H1 (cell line): ENCODE data around the gene OR3A2. TPM values are rescaled to one million over a fixed set of nuclear protein-coding genes. Genes with fewer than 3 reads are reported as not detected.

Experiments used
- CTCF ChIA-PET: fragments of 300-600 bp; sonication (Branson Sonifier 250); formaldehyde crosslinking; loops from one replicate; lab custom pipeline; 2021; ENCODE audit not compliant: partially characterized antibody; lab: Charles Lee
- POLR2A ChIA-PET: fragments of 300-600 bp; sonication (Branson Sonifier 250); formaldehyde crosslinking; loops from one replicate; lab custom pipeline; 2021; ENCODE audit warnings: inconsistent platforms; ENCODE audit not compliant: partially characterized antibody; lab: Charles Lee
- DNase-seq, 2 experiments: peaks; one replicate each; pipeline versions ENCODE4 v3.0.0 to v3.0.0-alpha.2; 2010 to 2022; ENCODE audit warnings: low spot score in 2 of 2, low read depth in 1 of 2, mixed read lengths in 1 of 2
- FAIRE-seq: peaks from 2 replicates; lab custom pipeline; 2011; peaks lifted over from hg19 to GRCh38; lab: Jason Lieb, UNC
- H2AFZ ChIP-seq: 2 replicates; pipeline ENCODE4 v1.8.1; 2012; ENCODE audit warnings: low read length, inconsistent platforms
- H2AK5ac ChIP-seq: 2 replicates; pipeline ENCODE4 v1.6.1; 2013; ENCODE audit warnings: low read depth, low read length
- H2BK120ac ChIP-seq: replicated peaks from 2 replicates; pipeline ENCODE3; 2013; ENCODE audit warnings: low read depth, low read length, inconsistent platforms
- H2BK12ac ChIP-seq: 2 replicates; pipeline ENCODE4 v1.6.1; 2013; ENCODE audit warnings: low read depth, low read length
- H2BK15ac ChIP-seq: 2 replicates; pipeline ENCODE4 v1.6.1; 2013; ENCODE audit warnings: low read length
- H2BK20ac ChIP-seq: 2 replicates; pipeline ENCODE4 v1.6.1; 2013; ENCODE audit warnings: low read length
- H2BK5ac ChIP-seq: 2 replicates; pipeline ENCODE4 v1.6.1; 2013; ENCODE audit warnings: low read depth, low read length
- H3K14ac ChIP-seq: 2 replicates; pipeline ENCODE4 v1.6.1; 2013; ENCODE audit warnings: inconsistent platforms; ENCODE audit not compliant: insufficient read length
- H3K18ac ChIP-seq: 2 replicates; pipeline ENCODE4 v1.6.1; 2013; ENCODE audit warnings: low read length; ENCODE audit errors: extremely low read depth
- H3K23ac ChIP-seq: 2 replicates; pipeline ENCODE4 v1.6.1; 2013; ENCODE audit warnings: inconsistent platforms; ENCODE audit not compliant: insufficient read length
- H3K23me2 ChIP-seq: 2 replicates; pipeline ENCODE4 v1.6.1; 2013; ENCODE audit warnings: low read depth, low read length
- H3K27ac ChIP-seq: 2 replicates; pipeline ENCODE4 v1.6.1; 2011; ENCODE audit warnings: low read depth, low read length, inconsistent platforms
- H3K27me3 ChIP-seq, 4 experiments: replicated peaks in 1 of 4; 1 replicate in 1 of 4; 2 replicates in 3 of 4; pipeline versions ENCODE4 v1.6.1 to v1.8.1; 2011 to 2013; ENCODE audit warnings: low read length in 3 of 4, mild to moderate bottlenecking in 3 of 4, inconsistent platforms in 2 of 4, mixed read lengths in 2 of 4, moderate library complexity in 1 of 4; ENCODE audit not compliant: control insufficient read depth in 3 of 4, insufficient read depth in 3 of 4; ENCODE audit errors: extremely low read depth in 1 of 4
- H3K36me3 ChIP-seq, 4 experiments: 2 replicates each; pipeline versions ENCODE4 v1.6.1 to v1.8.1; 2011 to 2013; ENCODE audit warnings: mild to moderate bottlenecking in 4 of 4, low read length in 3 of 4, moderate library complexity in 2 of 4, control low read depth in 1 of 4, inconsistent platforms in 1 of 4; ENCODE audit not compliant: insufficient read depth in 4 of 4, control insufficient read depth in 2 of 4
- H3K4ac ChIP-seq: replicated peaks from 2 replicates; pipeline ENCODE3; 2013; ENCODE audit warnings: low read length, low read depth, mixed read lengths, inconsistent platforms; ENCODE audit not compliant: insufficient read length
- H3K4me1 ChIP-seq, 4 experiments: replicated peaks in 1 of 4; 1 replicate in 1 of 4; 2 replicates in 3 of 4; pipeline versions ENCODE4 v1.6.1 to v1.8.1; 2011 to 2013; ENCODE audit warnings: low read length in 3 of 4, inconsistent platforms in 2 of 4, mixed read lengths in 1 of 4; ENCODE audit not compliant: insufficient read depth in 4 of 4, control insufficient read depth in 3 of 4
- H3K4me2 ChIP-seq, 2 experiments: 2 replicates each; pipeline versions ENCODE4 v1.6.1 to v1.8.1; 2011 to 2013; ENCODE audit warnings: low read depth in 2 of 2, low read length in 2 of 2, control low read depth in 1 of 2, inconsistent platforms in 1 of 2, mild to moderate bottlenecking in 1 of 2; ENCODE audit not compliant: insufficient read depth in 1 of 2
- H3K4me3 ChIP-seq, 4 experiments: fragments of 200-600, 300-600 bp in 1 of 4; sonication (generic), shearing (Covaris generic), sonication (Bioruptor Twin) in 1 of 4; 2 replicates each; pipeline versions ENCODE4 v1.5.1 to v1.8.1; 2011 to 2016; ENCODE audit warnings: low read length in 4 of 4, low read depth in 3 of 4, control low read depth in 2 of 4, inconsistent platforms in 2 of 4, mild to moderate bottlenecking in 2 of 4, mixed read lengths in 1 of 4, moderate library complexity in 1 of 4; ENCODE audit not compliant: insufficient read depth in 2 of 4; ENCODE audit errors: extremely low read depth in 1 of 4
- H3K56ac ChIP-seq: replicated peaks from 2 replicates; pipeline ENCODE3; 2013; ENCODE audit warnings: low read depth, mild to moderate bottlenecking, mixed read lengths, low read length, inconsistent platforms; ENCODE audit not compliant: insufficient read length
- H3K79me1 ChIP-seq: 2 replicates; pipeline ENCODE4 v1.6.1; 2013; ENCODE audit warnings: low read depth, low read length, control low read depth
- H3K79me2 ChIP-seq, 2 experiments: 2 replicates each; pipeline versions ENCODE4 v1.6.1 to v1.8.1; 2012 to 2013; ENCODE audit warnings: low read length in 2 of 2, mild to moderate bottlenecking in 2 of 2, inconsistent platforms in 1 of 2; ENCODE audit not compliant: insufficient read depth in 2 of 2, control insufficient read depth in 1 of 2
- H3K9ac ChIP-seq, 4 experiments: replicated peaks in 1 of 4; 1 replicate in 1 of 4; 2 replicates in 3 of 4; pipeline versions ENCODE4 v1.6.1 to v1.8.1; 2011 to 2013; ENCODE audit warnings: low read depth in 3 of 4, low read length in 3 of 4, control low read depth in 2 of 4, mild to moderate bottlenecking in 2 of 4, moderate library complexity in 2 of 4, inconsistent platforms in 1 of 4; ENCODE audit errors: extremely low read depth in 1 of 4
- H3K9me3 ChIP-seq, 2 experiments: 2 replicates each; pipeline versions ENCODE4 v1.6.1 to v1.8.1; 2012 to 2013; ENCODE audit warnings: mild to moderate bottlenecking in 2 of 2, moderate library complexity in 2 of 2, control low read depth in 1 of 2, inconsistent platforms in 1 of 2, low read depth in 1 of 2, low read length in 1 of 2, mixed read lengths in 1 of 2; ENCODE audit not compliant: insufficient read depth in 2 of 2
- H4K20me1 ChIP-seq, 2 experiments: replicated peaks in 1 of 2; 2 replicates each; pipeline versions ENCODE3 to v1.8.1; 2011 to 2013; ENCODE audit warnings: inconsistent platforms in 2 of 2, low read length in 2 of 2, mild to moderate bottlenecking in 1 of 2; ENCODE audit not compliant: insufficient read depth in 2 of 2, control insufficient read depth in 1 of 2
- H4K5ac ChIP-seq: 2 replicates; pipeline ENCODE4 v1.6.1; 2013; ENCODE audit warnings: low read length, low read depth, mixed read lengths, inconsistent platforms; ENCODE audit not compliant: insufficient read length
- H4K8ac ChIP-seq: 2 replicates; pipeline ENCODE4 v1.8.0; 2013; ENCODE audit warnings: mild to moderate bottlenecking, moderate library complexity, low read length, inconsistent platforms; ENCODE audit not compliant: insufficient read depth; ENCODE audit errors: extremely low read depth
- H4K91ac ChIP-seq: replicated peaks from 2 replicates; pipeline ENCODE3; 2013; ENCODE audit warnings: low read length, mixed read lengths, inconsistent platforms; ENCODE audit not compliant: insufficient read length
- ASH2L ChIP-seq: fragments of 200-600, 300-600 bp; sonication (generic); IDR thresholded peaks from one replicate; pipeline ENCODE4 v1.7.1; 2017; ENCODE audit warnings: low read length
- BACH1 ChIP-seq: IDR thresholded peaks from 2 replicates; pipeline ENCODE4 v1.6.1; 2012; ENCODE audit warnings: low read length, improper control_type of control experiment
- BRCA1 ChIP-seq: IDR thresholded peaks from 2 replicates; pipeline ENCODE4 v1.6.1; 2012; ENCODE audit warnings: low read depth, low read length, improper control_type of control experiment
- CHD1 ChIP-seq: IDR thresholded peaks from 2 replicates; pipeline ENCODE4 v1.6.1; 2012; ENCODE audit warnings: low read depth, low read length, improper control_type of control experiment
- CTBP2 ChIP-seq: IDR thresholded peaks from 2 replicates; pipeline ENCODE4 v1.7.0; 2011; ENCODE audit warnings: borderline replicate concordance, mild to moderate bottlenecking, moderate library complexity, mixed read lengths, low read length; ENCODE audit not compliant: insufficient read depth, insufficient read length
- EGR1 ChIP-seq: IDR thresholded peaks from 2 replicates; pipeline ENCODE4 v1.6.1; 2011; ENCODE audit warnings: low read depth, low read length, borderline replicate concordance
- GTF2F1 ChIP-seq: IDR thresholded peaks from 2 replicates; pipeline ENCODE4 v1.6.1; 2012; ENCODE audit warnings: low read depth, low read length, improper control_type of control experiment, borderline replicate concordance
- KDM4A ChIP-seq: IDR thresholded peaks from one replicate; pipeline ENCODE4 v1.7.1; 2012; ENCODE audit warnings: low read depth, mild to moderate bottlenecking, moderate library complexity, low read length, inconsistent platforms; ENCODE audit not compliant: severe bottlenecking
- RXRA ChIP-seq: IDR thresholded peaks from 2 replicates; pipeline ENCODE4 v1.6.1; 2011; ENCODE audit warnings: low read depth, mild to moderate bottlenecking, low read length, moderate library complexity; ENCODE audit not compliant: insufficient read depth
- SIN3A ChIP-seq, 2 experiments: IDR thresholded peaks in 1 of 2; conservative IDR thresholded peaks in 1 of 2; 2 replicates each; pipeline ENCODE4 v1.6.1; 2011 to 2012; ENCODE audit warnings: low read length in 2 of 2, improper control_type of control experiment in 1 of 2, low read depth in 1 of 2, mild to moderate bottlenecking in 1 of 2
- TCF12 ChIP-seq: IDR thresholded peaks from 2 replicates; pipeline ENCODE4 v1.6.1; 2011; ENCODE audit warnings: low read depth, mild to moderate bottlenecking, low read length
- YY1 ChIP-seq: IDR thresholded peaks from 2 replicates; pipeline ENCODE4 v1.6.1; 2011; ENCODE audit warnings: low read depth, mild to moderate bottlenecking, low read length
- WGBS, 2 experiments: shearing (Covaris generic) in 1 of 2; methylation state at CpG; one replicate each; pipeline versions ENCODE4 v1.1.6 to v1.1.7; 2013 to 2015; ENCODE audit warnings: low lambda C conversion rate in 2 of 2, mixed read lengths in 2 of 2, inconsistent platforms in 1 of 2, low coverage in 1 of 2, missing lambda C conversion rate in 1 of 2; ENCODE audit not compliant: insufficient replicate concordance in 2 of 2, insufficient coverage in 1 of 2, insufficient read length in 1 of 2; ENCODE audit errors: extremely low coverage in 1 of 2, missing lambda C conversion rate in 1 of 2; 5-methylcytosine and 5-hydroxymethylcytosine counted together
- polyA plus RNA-seq, 7 experiments: library from polyadenylated mRNA; depleted of rRNA in 3 of 7; stranded (reverse) in 5 of 7; unstranded in 2 of 7; fragments of >200 nt in 5 of 7; fragments of 200-250 nt in 2 of 7; gene quantifications; 1 replicate in 5 of 7; 2 replicates in 1 of 7; 4 replicates in 1 of 7; pipeline versions ENCODE4 v1.2.1 to v1.2.3, GENCODE V29; 2011 to 2013; ENCODE audit warnings: missing spikeins in 2 of 7, mixed read lengths in 2 of 7
- total RNA-seq: library from RNA; stranded (reverse); fragmentation: NEBNext Ultra II Directional; extraction: Animal tissue kit (Norgen Biotek cat#: 25700); gene quantifications from 2 replicates; pipeline ENCODE4 v1.2.1, GENCODE V29; 2021

OR3A2 gene
- total and polyA plus RNA-seq, 2 of the 8 experiments (the other 6 are each of a cell fraction or from before 2014, with no cell fraction given), result not detected

DNA sequence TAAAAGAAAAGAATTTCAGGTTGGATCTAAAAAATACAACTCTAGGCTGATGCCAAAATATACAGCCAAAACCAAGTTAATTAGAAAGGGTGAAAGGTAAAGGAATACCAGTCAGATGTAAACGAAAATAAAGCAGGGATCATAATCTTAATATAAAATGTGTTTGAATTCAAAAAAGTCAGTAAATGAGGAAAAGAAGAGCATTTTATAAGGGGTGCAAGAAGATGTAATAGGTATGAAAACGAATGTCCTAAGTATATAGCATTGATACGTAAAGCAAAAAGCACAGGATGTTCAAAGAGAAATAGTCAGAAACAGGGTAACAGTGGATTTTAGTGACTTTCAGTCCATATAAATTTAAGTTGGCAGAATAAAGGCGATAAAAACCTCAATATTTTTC, 90.5 kb downstream of the OR3A2 start:
- no peaks in the 10 kb centered on the region for H3K4me1 ChIP-seq
- no peak overlapping the region for H2BK20ac ChIP-seq
- no peak overlapping the region for H2BK15ac ChIP-seq
- no peaks in the 10 kb centered on the region for H4K20me1 ChIP-seq
- H2BK5ac ChIP-seq, result no peak overlapping the region
- no peak overlapping the region for H3K9ac ChIP-seq
- H2BK12ac ChIP-seq, result no peak overlapping the region
- peaks cover 21 to 37% of the 10 kb centered on the region in 2 experiments; a peak in 3 of 4 replicates for H3K9me3 ChIP-seq
- H3K27ac ChIP-seq, result no peak overlapping the region
- POLR2A ChIA-PET, result no interaction called here
- H3K23me2 ChIP-seq, result no peaks in the 10 kb centered on the region; the same call in 1 of the 2 replicates
- no peaks in the 10 kb centered on the region for H3K79me2 ChIP-seq
- FAIRE-seq (no peak), DNase-seq (no peak)
- H3K23ac ChIP-seq, result no peak overlapping the region
- H4K8ac ChIP-seq, result no peak overlapping the region
- no peaks in the 10 kb centered on the region for H3K27me3 ChIP-seq
- no peak overlapping the region for H4K5ac ChIP-seq
- no peak overlapping the region for H2AFZ ChIP-seq
- no peak overlapping the region for H2BK120ac ChIP-seq
- no peaks in the 10 kb centered on the region for H3K36me3 ChIP-seq
- no peaks in the 10 kb centered on the region; the same call in 1 of the 2 replicates for H3K79me1 ChIP-seq
- no peak overlapping the region for H3K4me3 ChIP-seq
- no peak overlapping the region for H3K4me2 ChIP-seq
- 59% methylated on average over 4 of the region's 4 CpGs; no CpG with 5 or more reads in 1 of the 2 experiments for WGBS, 2 experiments
- no peak overlapping the region for H3K18ac ChIP-seq
- CTCF ChIA-PET, result no interaction called here
- H3K56ac ChIP-seq, result no peak overlapping the region
- no peak overlapping the region for H3K4ac ChIP-seq
- no peak overlapping the region for H2AK5ac ChIP-seq
- no peak overlapping the region for H4K91ac ChIP-seq
- no peak overlapping the region for H3K14ac ChIP-seq
- no peak for TF ChIP-seq CHD1
- no peak for TF ChIP-seq SIN3A (conservative IDR thresholded peaks at IDR 0.05 in 1 of 2, IDR thresholded peaks at IDR 0.05 in 1 of 2; ENCODE audit: low read depth in 1 of 2, low read length in 2 of 2)
- no peak for TF ChIP-seq KDM4A
- TF ChIP-seq EGR1, result no peak
- TF ChIP-seq YY1, result no peak
- TF ChIP-seq CTBP2, result no peak
- TF ChIP-seq ASH2L, result no peak
- TF ChIP-seq TCF12, result no peak
- no peak for TF ChIP-seq GTF2F1
- TF ChIP-seq BRCA1, result no peak
- no peak for TF ChIP-seq BACH1
- no peak for TF ChIP-seq RXRA
